Thoracic aorta (tissue), 2 donors: Measurements from ENCODE around the gene H2BK1. TPM values are rescaled to one million over a fixed set of nuclear protein-coding genes. Genes with fewer than 3 reads are reported as not detected.

Experiments
- ATAC-seq: fragments of 150-250 bp; one replicate; pipeline ENCODE4 v1.8.0; 2017; ENCODE audit warnings: low read depth; ENCODE audit not compliant: insufficient number of reproducible peaks, low FRiP score
- DNase-seq: peaks from one replicate; pipeline ENCODE4 v3.0.0-alpha.2; 2020; ENCODE audit warnings: low spot score
- H3K27ac ChIP-seq, 2 donors: fragments of 200-600 bp; sonication (generic); 1 replicate in 1 of 2; 2 replicates in 1 of 2; pipeline ENCODE4 v1.5.1; 2016; ENCODE audit warnings: mild to moderate bottlenecking in 2 of 2, moderate library complexity in 2 of 2
- H3K27me3 ChIP-seq: fragments of 200-600 bp; sonication (generic); replicated peaks from 2 replicates; pipeline ENCODE4 v1.6.0; 2016; ENCODE audit warnings: mild to moderate bottlenecking; ENCODE audit not compliant: insufficient read depth
- H3K36me3 ChIP-seq: fragments of 200-600 bp; sonication (generic); one replicate; pipeline ENCODE4 v1.5.1; 2016
- H3K4me1 ChIP-seq, 2 donors: fragments of 200-600 bp; sonication (generic); 1 replicate in 1 of 2; 2 replicates in 1 of 2; pipeline versions ENCODE4 v1.5.1 to v1.6.0; 2016; ENCODE audit warnings: low read depth in 2 of 2, mild to moderate bottlenecking in 1 of 2; ENCODE audit not compliant: control insufficient read depth in 1 of 2
- H3K4me3 ChIP-seq: fragments of 200-600 bp; sonication (generic); 2 replicates; pipeline ENCODE4 v1.5.1; 2016; ENCODE audit warnings: mild to moderate bottlenecking
- H3K9me3 ChIP-seq: fragments of 200-600 bp; sonication (generic); 2 replicates; pipeline ENCODE4 v1.5.1; 2016
- total RNA-seq, 2 donors: library from RNA; depleted of rRNA; stranded (reverse); fragments of >200 nt; gene quantifications; one replicate each; pipeline versions ENCODE4 v1.1.0 to v1.2.3, GENCODE V29; 2016
- TF ChIP-seq, protein P1 (sequence below): fragments of 200-600 bp; sonication (generic); IDR thresholded peaks from one replicate; pipeline ENCODE4 v1.5.1; 2019; ENCODE audit warnings: antibody characterized with exemption

Gene H2BK1
- total RNA-seq, 2 donors from 2014 or later: not detected

DNA sequence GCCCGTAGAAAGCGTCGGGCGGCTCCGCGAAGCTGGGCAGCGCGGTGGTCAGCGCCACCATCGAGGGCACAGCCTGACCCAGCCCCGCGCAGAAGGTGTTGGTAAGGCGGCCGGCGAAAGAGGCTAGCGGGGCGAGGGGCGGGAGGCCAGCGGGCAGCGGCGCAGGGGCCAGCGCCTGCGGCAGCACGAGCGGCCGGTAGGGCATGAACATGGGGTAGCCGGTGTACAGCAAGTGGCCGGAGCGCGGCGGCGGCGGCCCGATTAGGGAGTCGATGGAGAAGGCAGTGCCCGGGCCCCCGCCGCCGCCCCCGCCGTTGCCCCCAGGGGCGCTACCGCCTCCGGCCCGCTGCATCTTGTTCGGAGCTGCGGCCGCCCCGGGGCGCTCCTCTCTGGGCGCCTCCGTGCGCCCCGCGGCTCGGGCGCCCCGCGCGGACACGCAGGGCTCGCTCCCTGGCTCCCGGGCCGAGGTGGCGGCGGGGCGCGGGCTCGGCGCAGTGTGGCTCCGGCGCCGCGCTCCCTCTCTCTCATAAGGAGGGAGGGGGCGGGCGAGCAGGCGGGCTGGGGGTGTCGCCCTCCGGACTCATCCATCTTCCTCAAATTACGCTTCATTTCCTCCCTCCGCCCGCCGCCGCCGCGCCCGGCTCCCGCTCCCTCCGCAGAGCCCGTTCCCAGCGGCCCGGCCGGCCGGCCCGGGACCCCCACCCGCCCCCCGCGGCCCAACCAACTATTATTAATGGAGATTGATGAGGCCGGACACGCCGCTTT lies 42.9 kb downstream of the H2BK1 start, which contains the start of gene GBX1:
Gene GBX1 (minus strand): TSS at position 498 of the 765 bp plus-strand sequence. CDS start 146 bp downstream, at position 352.
- TF ChIP-seq, protein P1, sequence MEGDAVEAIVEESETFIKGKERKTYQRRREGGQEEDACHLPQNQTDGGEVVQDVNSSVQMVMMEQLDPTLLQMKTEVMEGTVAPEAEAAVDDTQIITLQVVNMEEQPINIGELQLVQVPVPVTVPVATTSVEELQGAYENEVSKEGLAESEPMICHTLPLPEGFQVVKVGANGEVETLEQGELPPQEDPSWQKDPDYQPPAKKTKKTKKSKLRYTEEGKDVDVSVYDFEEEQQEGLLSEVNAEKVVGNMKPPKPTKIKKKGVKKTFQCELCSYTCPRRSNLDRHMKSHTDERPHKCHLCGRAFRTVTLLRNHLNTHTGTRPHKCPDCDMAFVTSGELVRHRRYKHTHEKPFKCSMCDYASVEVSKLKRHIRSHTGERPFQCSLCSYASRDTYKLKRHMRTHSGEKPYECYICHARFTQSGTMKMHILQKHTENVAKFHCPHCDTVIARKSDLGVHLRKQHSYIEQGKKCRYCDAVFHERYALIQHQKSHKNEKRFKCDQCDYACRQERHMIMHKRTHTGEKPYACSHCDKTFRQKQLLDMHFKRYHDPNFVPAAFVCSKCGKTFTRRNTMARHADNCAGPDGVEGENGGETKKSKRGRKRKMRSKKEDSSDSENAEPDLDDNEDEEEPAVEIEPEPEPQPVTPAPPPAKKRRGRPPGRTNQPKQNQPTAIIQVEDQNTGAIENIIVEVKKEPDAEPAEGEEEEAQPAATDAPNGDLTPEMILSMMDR: peak; percentile 17
- Histone ChIP-seq H3K4me3 (peak within 1 kb of the TSS; percentile 70), H3K27me3 (peaks cover 8% of the 10 kb centered on the region), H3K27ac (no peak within 1 kb of the TSS), H3K36me3 (no peaks in the 10 kb centered on the region), H3K4me1 (peaks cover 6 to 22% of the 10 kb centered on the region in 2 donors), H3K9me3 (no peaks in the 10 kb centered on the region)
- ATAC-seq (no peak), DNase-seq (no peak)

GRCh38 chr7:151166629-151167196 lies 43.6 kb downstream of the H2BK1 start:
- Histone ChIP-seq H3K4me3 (peak overlapping the region; percentile 70), H3K9me3 (no peaks in the 10 kb centered on the region), H3K27me3 (peaks cover 8% of the 10 kb centered on the region), H3K27ac (no peak overlapping the region), H3K36me3 (no peaks in the 10 kb centered on the region), H3K4me1 (peaks cover 6 to 22% of the 10 kb centered on the region in 2 donors)
- TF ChIP-seq, protein P1: no peak
- DNase-seq: no peak
- no peak for ATAC-seq

GRCh38 chr7:151161757-151162156 lies 48.5 kb downstream of the H2BK1 start:
- Histone ChIP-seq H3K4me3 (no peak overlapping the region), H3K27me3 (peaks cover 8% of the 10 kb centered on the region), H3K4me1 (peaks cover under 1 to 4% of the 10 kb centered on the region in 2 donors), H3K27ac (no peak overlapping the region), H3K9me3 (no peaks in the 10 kb centered on the region), H3K36me3 (no peaks in the 10 kb centered on the region)
- DNase-seq (no peak), ATAC-seq (no peak)
- TF ChIP-seq, protein P1: no peak

Other genes starting within 250 kb of the H2BK1 start
- 1 to 10 TPM in 1 of 2 donors, not detected in 1; 1.2 TPM for gene KCNH2, start 232.2 kb downstream of the H2BK1 start, total RNA-seq
- gene NOS3, start 219.5 kb downstream of the H2BK1 start, total RNA-seq: 10 to 100 TPM in 1 of 2 donors, 1 to 10 TPM in 1; 8.4 to 18.6 TPM
- gene ATG9B, start 186.0 kb downstream of the H2BK1 start, total RNA-seq: 1 to 10 TPM in 1 of 2 donors, not detected in 1; 1.2 TPM
- 10 to 100 TPM; 34.1 to 35.1 TPM for gene ABCB8, start 182.0 kb downstream of the H2BK1 start, total RNA-seq
- 1 to 10 TPM; 2.0 to 2.8 TPM for gene ASIC3, start 162.0 kb downstream of the H2BK1 start, total RNA-seq
- 1 to 10 TPM; 1.8 to 3.1 TPM for gene CDK5, start 152.6 kb downstream of the H2BK1 start, total RNA-seq
- gene SLC4A2, start 150.9 kb downstream of the H2BK1 start, total RNA-seq: 100 to 1,000 TPM in 1 of 2 donors, 10 to 100 TPM in 1; 89.1 to 119 TPM
- gene FASTK, start 129.7 kb downstream of the H2BK1 start, total RNA-seq: 100 to 1,000 TPM in 1 of 2 donors, 10 to 100 TPM in 1; 59.0 to 110 TPM
- 10 to 100 TPM; 25.7 to 35.2 TPM for gene TMUB1, start 127.0 kb downstream of the H2BK1 start, total RNA-seq
- gene AGAP3, start 124.0 kb downstream of the H2BK1 start, total RNA-seq: 10 to 100 TPM; 52.1 to 62.8 TPM
- not detected for gene GBX1, start 42.8 kb downstream of the H2BK1 start, total RNA-seq
- gene ASB10, start 23.2 kb downstream of the H2BK1 start, total RNA-seq: not detected
- gene ABCF2, start 16.7 kb upstream of the H2BK1 start, total RNA-seq: 10 to 100 TPM; 25.3 to 44.1 TPM
- gene CHPF2, start 22.0 kb upstream of the H2BK1 start, total RNA-seq: 10 to 100 TPM; 78.9 to 85.3 TPM
- gene SMARCD3, start 38.2 kb upstream of the H2BK1 start, total RNA-seq: 100 to 1,000 TPM in 1 of 2 donors, 10 to 100 TPM in 1; 51.1 to 110 TPM
- 10 to 100 TPM; 51.0 to 53.4 TPM for gene NUB1, start 131.3 kb upstream of the H2BK1 start, total RNA-seq
- 1 to 10 TPM in 1 of 2 donors, not detected in 1; 8.5 TPM for gene WDR86, start 199.6 kb upstream of the H2BK1 start, total RNA-seq
- gene CRYGN, start 229.7 kb upstream of the H2BK1 start, total RNA-seq: under 1 TPM in 1 of 2 donors, not detected in 1; 0.35 TPM